HG03039 (cell line): ENCODE results near the gene PRDX6.
"Not testable (repeated sequence)": the region's sequence is repeated elsewhere in the genome, so short reads cannot be mapped to it uniquely, and the experiment has no call there.

Source experiments
- ATAC-seq: cut with Tn5 transposase; IDR thresholded peaks from one replicate; pipeline ENCODE4 v1.9.1; 2021; ENCODE audit warnings: mild to moderate bottlenecking, moderate library complexity; ENCODE audit not compliant: unreplicated experiment

The PRDX6 gene

GRCh38 chr1:173467426-173467825 lies 9.7 kb upstream of the PRDX6 start:
- ATAC-seq, result no peak

DNA sequence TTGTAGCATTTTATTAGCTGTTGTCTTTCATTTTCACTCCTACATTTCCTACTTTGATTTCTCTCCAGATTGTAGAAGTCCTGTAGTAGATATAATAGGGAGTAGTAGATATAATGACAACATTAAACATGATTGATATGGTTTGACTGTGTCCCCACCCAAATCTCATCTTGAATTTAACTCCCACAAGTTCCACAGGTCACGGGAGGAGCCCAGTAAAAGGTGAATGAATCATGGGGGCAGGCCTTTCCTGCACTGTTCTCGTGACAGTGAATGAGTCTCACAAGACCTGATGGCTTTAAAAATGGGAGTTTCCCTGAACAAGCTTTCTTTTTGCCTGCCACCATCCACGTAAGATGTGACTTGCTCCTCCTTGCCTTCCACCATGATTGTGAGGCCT lies 7.5 kb upstream of the PRDX6 start:
- no peak for ATAC-seq

DNA sequence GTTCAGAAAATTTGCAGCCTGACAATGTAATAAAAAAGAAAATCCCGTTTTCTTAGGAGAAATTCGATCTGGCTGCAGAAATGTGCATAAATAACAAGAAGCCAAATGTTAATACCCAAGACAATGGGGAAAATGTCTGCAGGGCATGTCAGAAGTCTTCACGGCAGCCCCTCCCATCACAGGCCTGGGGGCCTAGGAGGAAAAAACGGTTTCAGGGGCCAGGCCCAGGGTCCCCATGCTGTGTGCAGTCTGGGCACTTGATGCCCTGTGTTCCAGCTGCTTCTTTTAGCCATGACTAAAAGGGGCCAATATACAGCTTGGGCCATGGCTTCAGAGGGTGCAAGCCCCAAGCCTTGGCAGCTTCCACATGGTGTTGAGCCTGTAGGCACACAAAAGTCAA lies 6.5 kb upstream of the PRDX6 start:
- no peak for ATAC-seq

GRCh38 chr1:173473599-173474011 lies 3.5 kb upstream of the PRDX6 start:
- no peak for ATAC-seq

DNA sequence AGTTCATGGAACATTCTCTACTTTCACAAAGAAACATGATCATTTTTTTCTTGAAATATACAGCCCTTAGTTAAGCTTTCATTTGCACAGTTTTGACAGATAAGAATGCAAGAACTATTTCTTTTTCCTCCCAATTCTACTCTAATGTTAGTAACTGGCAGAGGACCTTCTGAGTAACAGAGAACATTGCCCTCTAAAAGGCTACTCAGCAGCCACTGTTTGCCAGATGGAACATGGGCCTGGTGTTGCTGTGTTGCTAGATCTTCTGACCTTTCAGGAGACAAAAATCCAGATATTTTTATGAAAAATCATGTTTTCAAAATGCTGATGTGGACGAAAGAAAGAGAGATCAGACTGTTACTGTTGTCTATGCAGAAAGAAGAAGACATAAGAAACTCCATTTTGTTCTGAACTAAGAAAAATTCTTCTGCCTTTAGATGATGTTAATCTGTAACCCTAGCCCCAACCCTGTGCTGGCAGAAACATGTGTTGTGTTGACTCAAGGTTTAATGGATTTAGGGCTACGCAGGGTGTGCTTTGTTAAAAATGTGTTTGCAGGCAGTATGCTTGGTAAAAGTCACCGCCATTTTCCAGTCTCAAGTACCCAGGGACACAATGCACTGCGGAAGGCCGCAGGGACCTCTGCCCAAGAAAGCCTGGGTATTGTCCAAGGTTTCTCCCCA lies 2.9 kb upstream of the PRDX6 start:
- no peak for ATAC-seq

GRCh38 chr1:173474780-173475421 lies 2.2 kb upstream of the PRDX6 start:
- ATAC-seq, result not testable (repeated sequence)

- ATAC-seq, result no peak
Observed at GRCh38 chr1:173475564-173476196, 1.5 kb upstream of the PRDX6 start.

GRCh38 chr1:173476197-173476664 lies 904 bp upstream of the PRDX6 start:
- ATAC-seq, result no peak

DNA sequence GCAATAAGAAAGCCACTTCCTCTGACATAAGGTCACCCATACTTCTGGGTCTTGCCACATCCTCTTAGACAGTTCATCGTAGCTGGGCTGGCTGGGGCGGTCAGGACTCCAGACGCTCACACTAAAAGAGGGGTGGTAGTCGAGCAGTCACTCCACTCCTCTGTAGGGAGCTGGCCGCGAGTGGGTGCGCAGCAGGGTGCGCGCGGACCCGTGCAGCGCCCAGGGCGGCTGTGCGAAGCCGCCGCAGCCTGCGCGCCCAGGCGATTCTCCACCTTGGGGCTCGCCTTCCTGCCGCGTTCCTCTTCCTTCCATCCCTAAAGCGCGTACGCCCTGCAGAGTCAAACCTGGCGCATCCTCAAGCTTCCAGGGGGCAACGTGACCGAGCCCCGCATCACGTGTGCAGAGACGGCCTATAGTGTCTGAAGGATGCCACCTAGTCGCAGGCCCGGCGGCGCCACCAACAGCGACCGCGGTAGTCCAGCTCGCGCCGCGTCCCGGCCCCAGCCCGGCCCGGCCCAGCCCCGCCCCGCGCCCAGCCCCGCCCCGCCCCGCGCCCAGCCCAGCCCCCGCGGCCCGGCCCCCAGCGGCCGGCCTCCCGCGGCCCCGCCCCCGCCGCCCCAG lies 360 bp upstream of the PRDX6 start:
- peak; percentile 96 for ATAC-seq

DNA sequence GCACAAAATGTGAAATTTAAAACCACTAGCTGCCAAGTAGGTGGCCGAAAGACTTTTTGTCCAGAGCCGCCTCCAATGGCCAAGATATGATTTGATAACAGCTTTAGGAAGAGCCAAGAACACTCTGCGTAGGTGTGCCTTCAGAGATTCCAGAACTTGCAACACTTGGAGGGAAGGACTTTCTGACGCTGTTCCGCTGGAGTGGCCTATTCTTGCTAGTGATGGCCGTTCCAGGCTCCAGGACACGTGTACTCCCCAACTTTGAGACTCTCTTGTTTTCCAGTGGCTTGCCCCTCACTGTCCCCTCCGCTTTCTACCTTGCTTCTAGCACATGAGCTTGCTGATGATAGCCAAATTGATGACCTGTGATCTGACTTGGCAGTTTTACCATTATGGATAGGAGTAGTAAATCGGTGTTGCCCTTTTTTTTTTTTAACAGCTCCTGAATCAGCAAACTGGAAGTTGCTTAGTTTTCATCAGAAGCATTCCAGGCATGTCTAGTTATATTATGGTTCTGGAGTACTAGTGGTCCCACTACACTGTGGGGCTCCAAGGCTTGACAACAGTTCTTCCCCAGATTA lies 1.0 kb downstream of the PRDX6 start:
- no peak for ATAC-seq

- no peak for ATAC-seq
Observed at GRCh38 chr1:173479649-173480048, 2.5 kb downstream of the PRDX6 start.

DNA sequence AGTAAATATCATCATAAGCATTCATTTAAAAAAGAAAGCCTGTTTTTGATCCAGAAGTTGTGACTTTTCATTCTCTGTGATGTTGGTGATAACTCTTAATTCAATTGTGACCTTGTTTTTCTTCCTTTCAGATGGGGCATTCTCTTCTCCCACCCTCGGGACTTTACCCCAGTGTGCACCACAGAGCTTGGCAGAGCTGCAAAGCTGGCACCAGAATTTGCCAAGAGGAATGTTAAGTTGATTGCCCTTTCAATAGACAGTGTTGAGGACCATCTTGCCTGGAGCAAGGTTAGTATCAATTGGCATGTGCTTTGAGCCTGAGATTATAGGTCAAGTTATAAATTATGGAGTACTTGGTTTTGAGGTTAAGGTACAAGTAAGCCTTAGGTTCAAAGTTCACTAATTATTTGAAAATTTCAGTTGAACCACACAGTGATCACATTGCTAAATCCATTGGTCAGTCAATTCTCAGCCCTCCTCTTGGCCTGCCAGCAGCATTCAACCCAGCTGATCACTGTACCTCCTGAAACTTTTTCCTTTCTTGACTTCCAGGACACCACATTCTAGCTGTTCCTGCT lies 4.1 kb downstream of the PRDX6 start:
- ATAC-seq, result no peak

GRCh38 chr1:173482683-173483082 lies 5.5 kb downstream of the PRDX6 start:
- ATAC-seq, result no peak

GRCh38 chr1:173484276-173484675 lies 7.1 kb downstream of the PRDX6 start:
- no peak for ATAC-seq

DNA sequence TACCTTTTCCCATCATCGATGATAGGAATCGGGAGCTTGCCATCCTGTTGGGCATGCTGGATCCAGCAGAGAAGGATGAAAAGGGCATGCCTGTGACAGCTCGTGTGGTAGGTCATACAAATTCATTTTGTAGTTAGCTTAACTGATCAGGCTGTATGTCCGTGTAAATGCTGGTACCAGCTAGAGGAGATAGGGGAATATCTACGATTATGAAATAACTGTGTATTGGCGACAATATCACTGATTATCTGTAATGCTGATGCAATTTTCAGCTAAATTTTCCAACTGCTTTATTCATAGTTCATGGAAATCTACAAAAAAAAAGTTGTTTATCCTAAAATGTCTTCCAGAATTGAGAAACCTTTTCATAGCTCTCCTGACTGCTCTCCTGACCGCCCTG lies 8.3 kb downstream of the PRDX6 start:
- no peak for ATAC-seq

DNA sequence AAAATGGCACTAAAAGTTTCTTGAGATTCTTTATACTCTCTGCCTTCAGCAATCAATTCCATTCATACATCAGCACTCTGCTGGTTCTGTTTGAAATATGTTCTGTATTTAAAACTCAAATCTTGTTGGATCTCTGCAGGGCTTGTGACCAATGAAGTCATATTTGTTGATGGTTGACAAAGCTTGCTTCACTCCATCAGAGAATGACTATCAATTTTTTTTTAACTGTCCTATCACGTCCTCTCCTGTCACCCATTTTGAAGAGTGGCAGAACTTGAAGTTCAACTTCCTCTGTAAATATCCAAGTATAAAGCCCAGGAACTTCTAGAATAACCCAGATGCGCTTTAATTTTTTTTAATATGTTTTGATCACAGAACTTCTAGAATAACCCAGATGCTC lies 10.9 kb downstream of the PRDX6 start:
- no peak for ATAC-seq

GRCh38 chr1:173489149-173489600 lies 12.0 kb downstream of the PRDX6 start:
- no peak for ATAC-seq

DNA sequence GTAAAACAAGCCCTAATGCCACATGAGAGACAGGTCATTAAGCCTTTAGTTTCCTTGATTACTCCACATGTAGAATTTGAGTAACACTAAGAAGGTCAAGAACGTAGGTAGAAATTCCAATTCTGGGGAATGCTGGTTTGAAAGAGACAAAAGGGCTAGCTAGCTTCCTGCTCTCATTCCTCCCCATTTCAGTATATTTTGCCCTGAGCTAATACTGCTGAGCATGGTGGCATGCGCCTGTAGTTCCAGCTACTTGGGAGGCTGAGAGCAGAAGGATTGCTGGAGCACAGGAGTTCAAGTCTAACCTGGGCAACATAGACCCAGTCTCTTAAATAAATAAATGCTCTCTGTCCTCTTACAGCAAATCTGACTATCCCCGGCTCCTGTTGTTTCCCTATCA lies 12.8 kb downstream of the PRDX6 start:
- ATAC-seq, result no peak

DNA sequence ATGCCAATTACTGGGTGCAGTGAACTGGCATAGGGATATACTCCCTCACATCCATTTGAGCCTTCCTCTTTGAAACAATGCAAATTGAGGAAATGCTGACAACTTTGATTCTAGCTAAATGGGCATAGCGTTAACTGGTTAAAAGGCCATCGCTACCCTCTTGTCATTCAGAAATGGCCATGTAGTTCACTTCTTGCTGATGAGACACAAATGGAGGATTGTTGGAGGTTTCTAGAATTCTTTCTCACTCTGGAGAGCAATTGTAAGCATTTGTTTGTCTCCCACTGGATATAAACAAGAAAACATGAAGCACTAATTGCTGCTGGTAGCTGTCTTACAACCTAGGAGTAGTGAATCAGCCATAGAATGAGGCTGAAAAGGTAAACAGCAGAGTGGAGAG lies 14.4 kb downstream of the PRDX6 start:
- no peak for ATAC-seq

- ATAC-seq, result not testable (repeated sequence)
Observed at GRCh38 chr1:173493125-173493524, 16.0 kb downstream of the PRDX6 start.
